Fibroblast of mammary gland (primary cell): ENCODE data around the gene TIGD4.
A peak's percentile ranks its signal among the peaks of the same experiment; 100 is the strongest.

ENCODE experiments used
- DNase-seq: peaks from one replicate; pipeline ENCODE4 v3.0.0-alpha.2; 2010; ENCODE audit warnings: low read depth
- H3K4me3 ChIP-seq: 2 replicates; pipeline ENCODE4 v1.5.1; 2011; ENCODE audit warnings: low read depth, mild to moderate bottlenecking, low read length, moderate library complexity; ENCODE audit not compliant: control insufficient read depth
- TF ChIP-seq, protein P1 (sequence below): conservative IDR thresholded peaks from 2 replicates; pipeline ENCODE4 v1.5.1; 2011; ENCODE audit warnings: low read depth, low read length, inconsistent platforms; ENCODE audit not compliant: control insufficient read depth, insufficient read depth

The TIGD4 gene

DNA sequence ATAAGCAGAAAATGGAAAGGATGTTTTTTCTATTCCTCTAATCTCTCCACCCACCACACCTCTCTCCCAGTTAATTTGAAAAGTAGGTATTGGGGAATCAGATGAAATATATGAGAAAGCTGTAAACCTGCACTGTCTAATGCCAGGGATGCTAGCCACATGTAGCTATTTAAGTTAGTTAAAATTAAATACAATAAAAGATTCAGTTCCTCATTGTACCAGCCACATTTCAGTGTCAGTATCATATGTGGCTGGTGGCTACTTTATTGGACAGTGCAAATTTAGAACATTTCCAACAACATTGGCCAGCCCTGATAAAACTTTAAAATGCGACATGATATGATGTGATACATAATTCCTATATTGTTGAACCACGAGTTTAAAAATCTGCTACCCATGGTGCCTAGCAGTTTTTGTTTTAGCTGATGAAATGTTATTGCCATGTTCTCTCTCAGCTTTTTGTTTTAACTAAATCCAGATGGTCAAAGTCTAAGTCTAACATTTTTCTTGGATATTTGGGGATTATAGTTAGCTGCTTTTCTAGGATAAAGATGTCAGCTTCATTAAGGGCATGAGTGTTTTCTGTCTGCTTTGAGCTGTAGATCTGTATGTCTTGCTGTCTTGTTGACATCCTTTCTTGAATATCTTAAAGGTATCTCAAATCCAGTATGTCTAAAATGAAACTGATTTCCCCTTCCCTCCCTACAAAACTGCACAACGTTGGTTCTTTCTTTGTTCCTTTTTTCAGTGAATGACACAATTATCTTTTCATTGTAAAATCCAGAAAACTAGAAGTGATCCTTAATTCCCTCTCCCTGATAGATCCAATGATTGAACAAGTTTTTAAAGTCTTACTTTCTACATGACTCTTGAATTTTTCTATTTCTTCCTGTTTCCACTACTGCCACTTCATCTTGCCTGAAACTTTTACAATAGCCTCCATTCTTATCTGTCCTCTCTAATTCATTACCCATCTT is 6.4 kb upstream of the TIGD4 start:
- DNase-seq: peak; percentile 28
- TF ChIP-seq, protein P1, sequence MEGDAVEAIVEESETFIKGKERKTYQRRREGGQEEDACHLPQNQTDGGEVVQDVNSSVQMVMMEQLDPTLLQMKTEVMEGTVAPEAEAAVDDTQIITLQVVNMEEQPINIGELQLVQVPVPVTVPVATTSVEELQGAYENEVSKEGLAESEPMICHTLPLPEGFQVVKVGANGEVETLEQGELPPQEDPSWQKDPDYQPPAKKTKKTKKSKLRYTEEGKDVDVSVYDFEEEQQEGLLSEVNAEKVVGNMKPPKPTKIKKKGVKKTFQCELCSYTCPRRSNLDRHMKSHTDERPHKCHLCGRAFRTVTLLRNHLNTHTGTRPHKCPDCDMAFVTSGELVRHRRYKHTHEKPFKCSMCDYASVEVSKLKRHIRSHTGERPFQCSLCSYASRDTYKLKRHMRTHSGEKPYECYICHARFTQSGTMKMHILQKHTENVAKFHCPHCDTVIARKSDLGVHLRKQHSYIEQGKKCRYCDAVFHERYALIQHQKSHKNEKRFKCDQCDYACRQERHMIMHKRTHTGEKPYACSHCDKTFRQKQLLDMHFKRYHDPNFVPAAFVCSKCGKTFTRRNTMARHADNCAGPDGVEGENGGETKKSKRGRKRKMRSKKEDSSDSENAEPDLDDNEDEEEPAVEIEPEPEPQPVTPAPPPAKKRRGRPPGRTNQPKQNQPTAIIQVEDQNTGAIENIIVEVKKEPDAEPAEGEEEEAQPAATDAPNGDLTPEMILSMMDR: no peak
- no peak overlapping the region for H3K4me3 ChIP-seq

DNA sequence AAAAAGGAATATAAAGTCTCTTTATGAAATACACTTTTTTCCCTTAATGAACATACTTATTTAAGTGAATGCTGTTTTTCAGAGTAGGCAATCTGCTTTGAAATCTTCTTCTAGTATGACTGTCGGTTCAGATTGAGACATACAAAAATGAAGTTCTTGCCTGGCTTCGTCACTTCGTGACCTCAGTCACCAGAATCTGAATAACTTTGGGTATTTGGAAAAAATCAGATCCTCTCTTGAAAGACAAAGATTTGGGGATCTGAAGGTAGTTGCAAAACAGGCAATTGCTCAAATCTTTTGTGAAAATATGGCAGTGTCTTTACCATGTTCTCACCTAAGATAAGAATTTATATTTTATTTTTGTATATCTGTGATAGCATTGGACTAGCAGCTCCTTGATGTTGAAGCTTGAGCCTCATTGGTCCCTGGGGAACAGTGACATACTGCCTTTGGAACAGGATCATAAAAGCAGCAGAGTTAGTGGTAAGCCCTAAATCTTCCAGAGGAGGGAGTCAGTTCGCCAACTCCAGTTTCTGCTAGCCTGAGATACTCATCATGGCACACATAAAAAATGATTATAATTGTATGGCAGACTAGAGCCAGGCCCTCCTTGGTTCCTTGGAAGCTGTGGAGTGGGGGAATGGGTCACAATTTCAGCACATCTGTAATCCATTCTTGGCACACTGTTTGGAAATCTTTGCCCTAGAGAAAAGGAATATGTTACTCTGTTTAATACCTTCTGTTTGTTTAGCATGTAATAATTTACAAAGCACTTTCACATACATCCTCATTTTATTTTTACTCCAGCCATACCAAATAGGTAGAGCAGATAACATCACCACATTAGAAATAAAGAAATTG is 5.2 kb upstream of the TIGD4 start:
- no peak overlapping the region for H3K4me3 ChIP-seq
- TF ChIP-seq, protein P1: peak; percentile 36
- peak; percentile 87 for DNase-seq

- TF ChIP-seq, protein P1: no peak
- DNase-seq: peak; percentile 33
- peak overlapping the region; percentile 84 for H3K4me3 ChIP-seq
Observed at GRCh38 chr4:152780267-152780778, 793 bp upstream of the TIGD4 start.

DNA sequence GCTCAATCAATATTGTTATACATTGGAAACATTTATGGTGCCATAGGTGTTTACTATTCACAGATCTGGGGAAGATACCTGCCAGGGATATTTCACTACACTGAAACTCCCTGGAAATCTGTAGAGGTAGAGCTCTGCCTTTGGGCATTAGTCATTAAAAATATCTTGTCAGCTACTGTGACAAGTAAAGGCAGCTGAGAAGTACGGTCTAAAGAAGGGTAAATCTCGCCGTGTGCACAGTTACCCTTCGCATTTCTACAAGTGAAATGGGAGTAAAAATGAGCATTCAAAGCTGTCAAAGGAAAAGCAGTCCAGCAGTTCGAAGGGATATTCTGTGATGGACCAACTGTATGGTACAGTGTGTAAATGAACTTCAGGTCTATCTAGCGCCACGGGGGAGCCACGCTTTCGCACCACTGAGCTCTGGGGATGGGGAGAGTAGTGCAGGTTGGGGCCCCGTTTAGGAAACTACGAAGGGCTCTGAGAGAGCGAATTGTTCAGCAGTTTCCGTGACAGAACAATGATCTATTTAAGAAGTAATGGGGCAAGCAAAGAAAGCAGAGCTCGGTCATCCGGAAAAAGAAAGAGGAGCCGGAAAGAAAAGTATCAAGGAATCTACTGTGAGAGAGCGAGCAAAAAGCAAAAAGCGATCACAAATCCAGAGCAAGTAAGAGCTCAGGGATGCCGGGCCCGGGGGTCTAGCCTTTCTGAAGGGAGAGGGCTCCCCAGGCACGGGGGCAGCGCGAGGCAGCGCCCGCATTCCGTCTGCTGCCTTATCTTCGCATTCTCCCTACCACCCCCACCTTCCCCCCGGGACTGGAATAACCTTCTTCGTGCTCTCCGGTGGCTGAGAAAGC is 646 bp downstream of the TIGD4 start:
- H3K4me3 ChIP-seq: peak overlapping the region; percentile 84
- DNase-seq: peak; percentile 8
- TF ChIP-seq, protein P1: no peak

DNA sequence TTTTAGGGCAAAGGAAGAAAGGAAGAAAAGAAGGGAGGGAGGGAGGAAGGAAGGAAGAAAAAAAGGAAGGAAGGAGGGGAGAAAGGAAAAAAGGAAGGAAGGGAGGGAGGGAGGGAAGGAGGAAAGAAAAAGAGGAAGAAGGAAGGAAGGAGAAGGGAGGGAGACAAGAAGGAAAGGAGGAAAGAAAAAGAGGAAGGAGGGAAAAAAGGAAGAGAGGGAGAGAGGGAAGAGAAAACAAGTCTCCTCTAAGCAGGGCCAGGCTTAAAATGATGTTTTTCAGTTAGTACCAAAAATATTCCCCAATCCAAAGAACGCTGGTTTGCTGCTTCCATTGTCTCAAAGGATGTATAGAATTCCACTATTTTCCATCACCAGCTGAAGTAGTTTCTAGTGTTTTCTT is 2.0 kb downstream of the TIGD4 start:
- no peak for DNase-seq
- TF ChIP-seq, protein P1: no peak
- H3K4me3 ChIP-seq: no peak overlapping the region

DNA sequence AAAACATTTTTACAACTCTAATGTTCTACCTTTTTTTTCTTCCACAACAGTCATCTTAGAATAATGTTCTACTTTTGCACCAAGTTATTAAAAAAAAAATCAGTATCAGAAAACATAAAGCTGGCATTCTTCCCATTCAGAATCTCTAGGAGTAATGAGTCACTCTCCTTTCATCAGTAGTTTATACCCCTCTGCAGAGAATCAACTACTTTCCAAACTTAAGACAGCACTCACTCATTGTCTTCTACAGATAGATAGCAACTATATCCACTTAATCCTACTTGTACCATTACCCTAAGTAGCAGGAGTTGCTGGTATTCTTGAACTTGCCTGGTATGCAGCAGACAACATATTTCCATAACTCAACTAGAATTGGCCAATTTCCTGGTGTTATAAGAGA is 3.2 kb downstream of the TIGD4 start:
- H3K4me3 ChIP-seq: no peak overlapping the region
- peak; percentile 7 for DNase-seq
- TF ChIP-seq, protein P1: no peak
